Panc1 (cell line): Measurements from ENCODE around the gene SYT2. TPM values are rescaled to one million over a fixed set of nuclear protein-coding genes. Genes with fewer than 3 reads are reported as not detected.

ENCODE experiments used
- ATAC-seq: fragments of 200-7000 bp; cut with Tn5 transposase; 2 replicates; pipeline ENCODE4 v1.9.1; 2020; ENCODE audit warnings: mild to moderate bottlenecking, moderate library complexity
- BruUV-seq: library from RNA; stranded (reverse); fragments of 400-500 nt; replicated peaks from 2 replicates; lab custom pipeline; 2021; lab: Mats Ljungman, UMichigan
- CTCF ChIA-PET: fragments of 300-600 bp; sonication (Branson Sonifier 250); formaldehyde crosslinking; loops from one replicate; lab custom pipeline; 2022; ENCODE audit warnings: antibody characterized with exemption; lab: Charles Lee
- POLR2A ChIA-PET: fragments of 300-600 bp; sonication (Branson Sonifier 250); formaldehyde crosslinking; loops from one replicate; lab custom pipeline; 2022; ENCODE audit warnings: antibody characterized with exemption; lab: Charles Lee
- DNase-seq: peaks from one replicate; pipeline ENCODE4 v3.0.0-alpha.2; 2010; ENCODE audit warnings: low read depth, low spot score
- H3K27ac ChIP-seq: 2 replicates; pipeline ENCODE4 v1.5.1; 2011; ENCODE audit warnings: mild to moderate bottlenecking, low read length, inconsistent platforms
- H3K27me3 ChIP-seq: fragments of 200-500 bp; sonication (Bioruptor generic); 2 replicates; pipeline ENCODE4 v1.6.0; 2014; ENCODE audit warnings: low read length, inconsistent platforms; ENCODE audit not compliant: control insufficient read depth, insufficient read depth
- H3K36me3 ChIP-seq: fragments of 200-500 bp; sonication (Bioruptor generic); 2 replicates; pipeline ENCODE4 v1.5.1; 2014; ENCODE audit warnings: inconsistent platforms, mild to moderate bottlenecking, low read length, moderate library complexity; ENCODE audit not compliant: control insufficient read depth, insufficient read depth
- H3K4me1 ChIP-seq: 2 replicates; pipeline ENCODE4 v1.5.1; 2011; ENCODE audit warnings: inconsistent platforms, mild to moderate bottlenecking, low read length, moderate library complexity; ENCODE audit not compliant: control insufficient read depth, insufficient read depth
- H3K4me3 ChIP-seq, 2 experiments: 2 replicates each; pipeline ENCODE4 v1.5.1; 2011 to 2012; ENCODE audit warnings: low read depth in 2 of 2, low read length in 2 of 2, mild to moderate bottlenecking in 2 of 2, inconsistent platforms in 1 of 2, moderate library complexity in 1 of 2
- H3K9me3 ChIP-seq: fragments of 200-500 bp; sonication (Bioruptor generic); 2 replicates; pipeline ENCODE4 v1.5.1; 2014; ENCODE audit warnings: low read depth, mild to moderate bottlenecking, inconsistent platforms, low read length, moderate library complexity; ENCODE audit not compliant: control insufficient read depth, insufficient read depth
- CTCF ChIP-seq: fragments of 450-650 bp; IDR thresholded peaks from 2 replicates; pipeline ENCODE4 v1.5.1; 2017; ENCODE audit warnings: mild to moderate bottlenecking
- POLR2AphosphoS5 ChIP-seq: IDR thresholded peaks from 2 replicates; pipeline ENCODE4 v1.6.1; 2012; ENCODE audit warnings: mild to moderate bottlenecking, low read depth, low read length, moderate library complexity
- REST ChIP-seq, 2 experiments: IDR thresholded peaks; 2 replicates each; pipeline ENCODE4 v1.6.1; 2011 to 2012; ENCODE audit warnings: low read depth in 2 of 2, control low read depth in 1 of 2, low read length in 1 of 2, mild to moderate bottlenecking in 1 of 2, moderate library complexity in 1 of 2; ENCODE audit not compliant: insufficient read depth in 1 of 2
- SIN3A ChIP-seq: IDR thresholded peaks from 2 replicates; pipeline ENCODE4 v1.6.1; 2012; ENCODE audit warnings: low read depth, mild to moderate bottlenecking, low read length, moderate library complexity, borderline replicate concordance; ENCODE audit not compliant: insufficient read depth
- TCF7L2 ChIP-seq: IDR thresholded peaks from 2 replicates; pipeline ENCODE4 v1.6.1; 2011; ENCODE audit warnings: mild to moderate bottlenecking, low read depth, low read length, inconsistent platforms
- in situ Hi-C: cut with HindIII; loops from 2 replicates; pipeline ENCODE4 v1.10.0; 2016; ENCODE audit warnings: low sequenced_read_pairs, low pct_unique_long_range_greater_than_20kb
- intact Hi-C: fragments of 100-400 bp; cut with micrococcal nuclease; formaldehyde crosslinking; loops from one replicate; pipeline ENCODE4 v1.10.0; 2022; ENCODE audit not compliant: unreplicated experiment
- total RNA-seq: library from RNA; stranded (reverse); gene quantifications from one replicate; pipeline ENCODE4 v1.2.1, GENCODE V29; 2021; ENCODE audit not compliant: unreplicated experiment

Gene SYT2
- total RNA-seq, 1 experiment from 2014 or later = 0.03 TPM

- ChIA-PET POLR2A (no interaction called here), CTCF (interaction anchor here (0.7 kb wide), 1 partner anchor 368 kb away, joined by 5 read pairs; no protein-coding TSS in a partner anchor)
- intact Hi-C loops = loop anchor here (10.0 kb wide), 2 partner anchors 247 to 527 kb away; no protein-coding TSS in a partner anchor
- H3K4me3 ChIP-seq = no peak overlapping the region
- no TSS peak for BruUV-seq
- H3K27me3 ChIP-seq = peaks cover 10% of the 10 kb centered on the region
- H3K27ac ChIP-seq = no peak overlapping the region
- in situ Hi-C loops = no loop called here
- H3K4me1 ChIP-seq = no peaks in the 10 kb centered on the region
- DNase-seq (no peak), ATAC-seq (no peak)
- TF ChIP-seq TCF7L2 (no peak), REST (IDR thresholded peaks at IDR 0.05; ENCODE audit: insufficient read depth in 1 of 2, low read depth in 2 of 2, low read length in 1 of 2) (no peak), SIN3A (no peak), CTCF (no peak), POLR2AphosphoS5 (no peak)
- H3K9me3 ChIP-seq = no peaks in the 10 kb centered on the region
- no peaks in the 10 kb centered on the region for H3K36me3 ChIP-seq
Observed at GRCh38 chr1:202711949-202712635, 1.8 kb upstream of the SYT2 start.

GRCh38 chr1:202709276-202710041 is 795 bp downstream of the SYT2 start:
- POLR2A ChIA-PET = no interaction called here
- no TSS peak for BruUV-seq
- H3K4me3 ChIP-seq = peak overlapping the region; percentile 26 to 43
- no peaks in the 10 kb centered on the region for H3K4me1 ChIP-seq
- intact Hi-C loops (loop anchor here (10.0 kb wide), 2 partner anchors 245 to 525 kb away; no protein-coding TSS in a partner anchor), in situ Hi-C loops (no loop called here)
- ATAC-seq (no peak), DNase-seq (no peak)
- H3K9me3 ChIP-seq = no peaks in the 10 kb centered on the region
- no peaks in the 10 kb centered on the region for H3K36me3 ChIP-seq
- CTCF ChIA-PET = interaction anchor here (0.6 to 1.1 kb wide), 3 partner anchors 9 to 11 kb away, joined by 5 to 8 read pairs (median 7); no protein-coding TSS in a partner anchor
- no peak overlapping the region for H3K27ac ChIP-seq
- peaks cover 19% of the 10 kb centered on the region for H3K27me3 ChIP-seq
- TF ChIP-seq CTCF = no peak
- no peak for TF ChIP-seq REST (IDR thresholded peaks at IDR 0.05; ENCODE audit: insufficient read depth in 1 of 2, low read depth in 2 of 2, low read length in 1 of 2)
- no peak for TF ChIP-seq POLR2AphosphoS5
- no peak for TF ChIP-seq SIN3A
